AG04449 (cell line): ENCODE data around the gene IQCC.

Experiments
- CTCF ChIA-PET: fragments of 350-600 bp; formaldehyde crosslinking; extraction: SDS; loops from one replicate; lab custom pipeline; 2021; ENCODE audit warnings: antibody characterized with exemption; lab: Yijun Ruan, JAX
- POLR2A ChIA-PET: fragments of 400-600, 350-600 bp; formaldehyde crosslinking; extraction: SDS; loops from one replicate; lab custom pipeline; 2020; ENCODE audit warnings: antibody characterized with exemption, inconsistent platforms; lab: Yijun Ruan, JAX
- DNase-seq: peaks from one replicate; pipeline ENCODE4 v3.0.0-alpha.2; 2010; ENCODE audit warnings: low read depth, low spot score
- H3K4me3 ChIP-seq: 2 replicates; pipeline ENCODE4 v1.5.1; 2011; ENCODE audit warnings: low read depth, mild to moderate bottlenecking, control low read depth, low read length
- TF ChIP-seq, protein P1 (sequence below): IDR thresholded peaks from one replicate; pipeline ENCODE4 v1.5.1; 2011; ENCODE audit warnings: mild to moderate bottlenecking, moderate library complexity, low read length, control low read depth, inconsistent platforms; ENCODE audit not compliant: insufficient read depth; ENCODE audit errors: missing control alignments

IQCC gene

DNA sequence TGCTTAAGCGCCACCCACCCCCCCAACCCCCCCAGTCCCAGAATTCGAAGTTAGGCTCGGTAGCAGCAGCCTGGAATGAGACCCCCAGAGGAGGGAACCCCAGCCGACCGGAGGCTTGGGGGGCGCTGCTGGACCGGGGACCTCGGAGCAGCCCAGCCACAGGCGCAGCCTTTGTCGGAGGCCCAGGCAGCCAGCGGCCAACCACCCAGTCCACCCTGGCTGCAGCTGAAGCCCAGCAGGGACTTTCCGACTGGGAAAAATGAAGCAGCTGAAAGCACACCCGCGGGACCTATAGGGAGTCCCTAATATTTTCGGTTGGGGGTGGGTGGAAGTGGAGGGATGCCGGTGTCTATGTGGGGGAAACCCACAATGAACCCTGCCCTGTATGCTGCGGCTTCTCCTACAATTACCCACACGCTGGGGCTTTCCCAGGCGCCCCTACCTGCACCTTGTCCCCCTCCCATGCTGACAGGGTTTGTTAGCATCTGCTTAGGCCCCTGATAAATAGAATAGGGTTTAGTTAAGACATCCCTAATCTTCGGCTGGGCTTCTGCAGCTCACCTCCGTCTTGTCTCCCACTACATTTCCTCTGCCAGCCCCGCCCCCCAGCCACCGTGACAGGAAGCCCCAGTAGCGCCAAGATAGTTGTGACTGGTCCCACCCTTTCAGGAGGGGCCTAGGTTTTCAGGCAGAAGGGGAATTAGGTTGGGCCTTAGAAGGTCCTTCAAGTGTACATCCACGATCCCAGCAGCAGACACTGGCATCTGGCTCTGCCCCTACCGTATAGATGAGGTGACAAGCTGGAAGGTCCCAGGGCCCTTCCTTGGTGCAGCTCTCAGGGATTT is 4.2 kb upstream of the IQCC start:
- TF ChIP-seq, protein P1, sequence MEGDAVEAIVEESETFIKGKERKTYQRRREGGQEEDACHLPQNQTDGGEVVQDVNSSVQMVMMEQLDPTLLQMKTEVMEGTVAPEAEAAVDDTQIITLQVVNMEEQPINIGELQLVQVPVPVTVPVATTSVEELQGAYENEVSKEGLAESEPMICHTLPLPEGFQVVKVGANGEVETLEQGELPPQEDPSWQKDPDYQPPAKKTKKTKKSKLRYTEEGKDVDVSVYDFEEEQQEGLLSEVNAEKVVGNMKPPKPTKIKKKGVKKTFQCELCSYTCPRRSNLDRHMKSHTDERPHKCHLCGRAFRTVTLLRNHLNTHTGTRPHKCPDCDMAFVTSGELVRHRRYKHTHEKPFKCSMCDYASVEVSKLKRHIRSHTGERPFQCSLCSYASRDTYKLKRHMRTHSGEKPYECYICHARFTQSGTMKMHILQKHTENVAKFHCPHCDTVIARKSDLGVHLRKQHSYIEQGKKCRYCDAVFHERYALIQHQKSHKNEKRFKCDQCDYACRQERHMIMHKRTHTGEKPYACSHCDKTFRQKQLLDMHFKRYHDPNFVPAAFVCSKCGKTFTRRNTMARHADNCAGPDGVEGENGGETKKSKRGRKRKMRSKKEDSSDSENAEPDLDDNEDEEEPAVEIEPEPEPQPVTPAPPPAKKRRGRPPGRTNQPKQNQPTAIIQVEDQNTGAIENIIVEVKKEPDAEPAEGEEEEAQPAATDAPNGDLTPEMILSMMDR = peak; percentile 13
- H3K4me3 ChIP-seq = peak overlapping the region; percentile 78
- no peak for DNase-seq
- ChIA-PET POLR2A (interaction anchor here (1.0 to 2.7 kb wide), 10 partner anchors 10 to 150 kb away, joined by 3 to 18 read pairs (median 4); partner anchors contain the start of genes KPNA6, MARCKSL1, TMEM39B and TXLNA), CTCF (interaction anchor here (0.6 to 3.2 kb wide), 7 partner anchors 9 to 152 kb away, joined by 3 to 26 read pairs (median 3); no protein-coding TSS in a partner anchor)

DNA sequence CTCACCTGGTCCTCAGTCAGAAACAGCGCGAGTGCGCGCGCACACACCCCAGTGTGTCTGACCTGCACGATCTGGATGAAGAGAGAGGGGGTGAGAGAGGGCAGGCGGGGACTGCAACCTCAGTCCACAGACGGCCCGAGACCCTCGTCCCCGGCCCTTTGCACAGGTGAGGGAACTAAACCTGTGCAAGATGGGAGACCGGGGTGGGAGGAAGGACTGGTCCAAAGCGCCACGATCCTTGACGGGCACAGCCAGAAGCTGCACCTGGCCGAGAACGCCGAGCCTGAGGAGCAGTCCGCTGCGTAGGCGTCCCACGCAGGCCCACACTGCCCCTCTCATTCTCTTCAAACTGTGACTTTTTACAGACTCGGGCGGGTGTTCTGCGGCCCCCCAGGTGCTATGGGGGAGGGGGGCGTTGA is 519 bp upstream of the IQCC start:
- peak overlapping the region; percentile 77 for H3K4me3 ChIP-seq
- ChIA-PET CTCF (interaction anchor here (5.2 kb wide), 1 partner anchor 11 kb away, joined by 54 read pairs; no protein-coding TSS in a partner anchor), POLR2A (interaction anchor here (0.6 to 1.5 kb wide), 4 partner anchors 11 to 170 kb away, joined by 3 to 7 read pairs (median 5); partner anchors contain the start of gene MARCKSL1)
- TF ChIP-seq, protein P1 = no peak
- DNase-seq = no peak

DNA sequence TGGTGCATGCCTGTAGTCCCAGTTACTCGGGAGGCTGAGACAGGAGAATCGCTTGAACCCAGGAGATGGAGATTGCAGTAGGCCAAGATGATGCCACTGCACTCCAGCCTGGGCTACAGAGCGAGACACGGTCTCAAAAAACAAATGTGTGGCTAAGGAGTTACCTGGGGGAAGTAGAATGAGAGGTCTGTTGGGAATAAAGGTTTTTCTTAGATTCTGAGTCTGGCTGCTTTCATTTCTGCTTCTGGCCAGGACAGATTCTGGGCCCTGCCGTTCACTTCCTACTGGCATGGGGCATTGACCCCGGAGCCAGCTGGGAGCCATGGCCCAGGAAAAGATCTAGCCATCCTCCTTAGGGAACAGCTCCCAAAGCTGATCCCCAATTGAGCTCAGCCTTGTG is 3.0 kb downstream of the IQCC start:
- POLR2A ChIA-PET = interaction anchor here (1.5 kb wide), 1 partner anchor 143 kb away, joined by 4 read pairs; no protein-coding TSS in a partner anchor

DNA sequence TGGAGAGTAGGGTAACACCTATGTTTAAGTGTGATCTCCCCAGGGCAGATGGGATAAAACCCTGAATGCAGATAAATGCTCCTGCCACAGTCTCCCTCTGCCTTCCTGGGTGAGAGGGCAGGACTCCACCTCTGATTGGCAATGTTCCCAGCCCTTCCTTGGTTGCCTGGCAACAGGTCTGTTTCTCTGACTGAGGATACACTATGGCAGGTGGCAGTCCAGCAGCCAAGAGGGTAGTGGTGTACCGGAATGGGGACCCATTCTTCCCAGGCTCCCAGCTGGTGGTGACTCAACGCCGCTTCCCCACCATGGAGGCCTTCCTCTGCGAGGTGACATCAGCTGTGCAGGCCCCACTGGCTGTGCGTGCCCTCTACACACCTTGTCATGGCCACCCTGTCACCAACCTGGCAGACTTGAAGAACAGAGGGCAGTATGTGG is 3.4 kb downstream of the IQCC start, which contains the start of gene DCDC2B:
TSS of gene DCDC2B (plus strand) at position 199 of the 438 bp plus-strand sequence. CDS start at position 204, 5 bp downstream.
- no peak within 1 kb of the TSS for H3K4me3 ChIP-seq
- ChIA-PET CTCF (interaction anchor here (1.1 to 1.6 kb wide), 2 partner anchors 10 to 144 kb away, joined by 3 to 6 read pairs; no protein-coding TSS in a partner anchor), POLR2A (interaction anchor here (1.5 kb wide), 1 partner anchor 143 kb away, joined by 4 read pairs; no protein-coding TSS in a partner anchor)
- DNase-seq = no peak
- TF ChIP-seq, protein P1 = no peak

More for the DNA sequence above, 3.0 kb downstream of the IQCC start:
- TF ChIP-seq, protein P1 = no peak
- CTCF ChIA-PET = interaction anchor here (1.1 to 5.2 kb wide), 3 partner anchors 7 to 144 kb away, joined by 3 to 54 read pairs (median 6); no protein-coding TSS in a partner anchor
- no peak overlapping the region for H3K4me3 ChIP-seq
- DNase-seq = no peak

DNA sequence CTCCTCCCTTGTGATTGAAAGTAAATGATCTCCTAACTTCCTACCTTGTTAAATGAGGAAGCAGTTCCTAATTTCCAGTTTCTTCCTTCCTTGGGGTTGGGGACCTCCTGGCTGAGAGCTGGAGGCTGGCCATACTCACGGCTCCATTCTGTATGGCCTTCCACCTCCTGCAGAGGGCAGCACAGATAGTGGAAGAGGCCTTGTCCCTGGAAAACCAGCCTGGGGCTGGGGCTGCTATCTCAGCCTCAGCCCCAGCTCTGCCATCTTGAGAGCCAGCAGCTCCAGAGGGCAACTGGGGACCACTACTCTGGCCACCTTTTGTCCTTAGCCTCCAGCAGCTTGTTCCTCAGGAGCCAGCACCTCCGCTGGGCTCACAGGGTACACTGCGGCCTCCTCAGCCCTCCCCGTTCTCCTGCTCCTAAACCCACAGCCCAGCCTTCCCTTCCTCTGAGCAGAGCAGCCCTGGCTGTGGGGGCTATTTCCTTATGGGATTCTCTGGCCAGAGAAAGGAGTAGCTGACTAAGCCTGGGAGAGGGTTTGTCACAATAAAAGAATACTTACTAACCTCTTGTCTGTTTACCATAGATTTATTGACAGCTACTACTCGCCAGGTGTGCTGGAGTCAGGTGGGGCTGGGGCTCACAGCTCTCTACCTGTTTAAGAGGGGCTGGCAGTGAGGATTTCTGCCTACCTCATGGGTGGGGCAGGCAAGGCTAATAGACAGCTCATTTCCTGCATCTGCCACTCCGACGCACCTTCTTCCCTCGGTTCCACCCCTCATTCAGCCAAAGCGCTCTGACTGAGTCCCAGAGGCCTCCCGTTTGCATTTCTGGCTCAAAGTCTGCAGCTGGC is 10.4 kb downstream of the IQCC start:
- no peak overlapping the region for H3K4me3 ChIP-seq
- no peak for DNase-seq
- TF ChIP-seq, protein P1 = peak; percentile 86
- ChIA-PET CTCF (interaction anchor here (0.8 to 8.0 kb wide), 53 partner anchors 9 to 199 kb away, joined by 3 to 103 read pairs (median 6); partner anchors contain the start of genes BSDC1, CCDC28B, FAM167B and FAM229A), POLR2A (interaction anchor here (0.7 to 2.1 kb wide), 4 partner anchors 11 to 120 kb away, joined by 3 to 22 read pairs (median 4); partner anchors contain the start of genes CCDC28B, IQCC and MARCKSL1)
